Breast epithelium (tissue), 4 donors: ENCODE data around the gene SLC35D2. TPM values are rescaled to one million over a fixed set of nuclear protein-coding genes. Genes with fewer than 3 reads are reported as not detected.

Source experiments
- DNase-seq, 2 donors: peaks; one replicate each; pipeline ENCODE4 v3.0.0-alpha.2; 2019; ENCODE audit warnings: low spot score in 2 of 2
- H3K27ac ChIP-seq, 2 donors: fragments of 200-600 bp; sonication (generic) in 1 of 2; one replicate each; pipeline ENCODE4 v1.5.1; 2016 to 2019; ENCODE audit warnings: mild to moderate bottlenecking in 1 of 2
- H3K27me3 ChIP-seq, 2 donors: fragments of 200-600 bp; sonication (generic) in 1 of 2; one replicate each; pipeline versions ENCODE4 v1.5.1 to v1.6.0; 2017 to 2019; ENCODE audit warnings: control low read depth in 1 of 2, mild to moderate bottlenecking in 1 of 2
- H3K36me3 ChIP-seq: fragments of 200-600 bp; one replicate; pipeline ENCODE4 v1.5.1; 2019
- H3K4me1 ChIP-seq, 2 donors: fragments of 200-600 bp; sonication (generic); one replicate each; pipeline ENCODE4 v1.5.1; 2016 to 2019; ENCODE audit warnings: control low read depth in 1 of 2
- H3K4me3 ChIP-seq, 3 donors: fragments of 200-600 bp; sonication (generic); 1 replicate in 2 of 3; 2 replicates in 1 of 3; pipeline ENCODE4 v1.5.1; 2016 to 2019; ENCODE audit warnings: mild to moderate bottlenecking in 3 of 3, moderate library complexity in 2 of 3
- H3K9me3 ChIP-seq, 2 donors: fragments of 200-600 bp; sonication (generic) in 1 of 2; one replicate each; pipeline ENCODE4 v1.5.1; 2016 to 2019; ENCODE audit warnings: control low read depth in 1 of 2
- CTCF ChIP-seq, 3 donors: fragments of 450-650 bp; IDR thresholded peaks; one replicate each; pipeline ENCODE4 v1.5.1; 2016 to 2017; ENCODE audit warnings: antibody characterized with exemption in 3 of 3, mild to moderate bottlenecking in 3 of 3, moderate library complexity in 3 of 3
- POLR2A ChIP-seq: fragments of 450-650 bp; IDR thresholded peaks from one replicate; pipeline ENCODE4 v1.6.1; 2016; ENCODE audit warnings: antibody characterized with exemption, mild to moderate bottlenecking, moderate library complexity
- POLR2AphosphoS5 ChIP-seq, 3 donors: sonication (generic); formaldehyde crosslinking; IDR thresholded peaks; one replicate each; pipeline ENCODE4 v1.6.1; 2017; ENCODE audit warnings: antibody characterized with exemption in 3 of 3
- intact Hi-C: fragments of 100-400 bp; cut with DNase I; formaldehyde crosslinking; loops from one replicate; pipeline ENCODE4 v1.15.1; 2023; ENCODE audit warnings: low total_unique reads
- total RNA-seq, 3 donors: library from RNA; depleted of rRNA; stranded (reverse); fragments of >200 nt; gene quantifications; one replicate each; pipeline ENCODE4 v1.1.0, GENCODE V29; 2016

The SLC35D2 gene
- total RNA-seq, 3 donors from 2014 or later = 21.2 to 25.6 (median 21.3) TPM

GRCh38 chr9:96342571-96343245, 40.8 kb downstream of the SLC35D2 start:
- Histone ChIP-seq H3K36me3 (no peaks in the 10 kb centered on the region), H3K9me3 (no peaks in the 10 kb centered on the region), H3K27ac (no peak overlapping the region), H3K27me3 (no peaks in the 10 kb centered on the region), H3K4me3 (no peak overlapping the region), H3K4me1 (no peaks in the 10 kb centered on the region)
- TF ChIP-seq POLR2A = no peak
- TF ChIP-seq CTCF (IDR thresholded peaks at IDR 0.05) = no peak
- no peak for TF ChIP-seq POLR2AphosphoS5 (IDR thresholded peaks at IDR 0.05)
- intact Hi-C loops = no loop called here
- DNase-seq = no peak

DNA sequence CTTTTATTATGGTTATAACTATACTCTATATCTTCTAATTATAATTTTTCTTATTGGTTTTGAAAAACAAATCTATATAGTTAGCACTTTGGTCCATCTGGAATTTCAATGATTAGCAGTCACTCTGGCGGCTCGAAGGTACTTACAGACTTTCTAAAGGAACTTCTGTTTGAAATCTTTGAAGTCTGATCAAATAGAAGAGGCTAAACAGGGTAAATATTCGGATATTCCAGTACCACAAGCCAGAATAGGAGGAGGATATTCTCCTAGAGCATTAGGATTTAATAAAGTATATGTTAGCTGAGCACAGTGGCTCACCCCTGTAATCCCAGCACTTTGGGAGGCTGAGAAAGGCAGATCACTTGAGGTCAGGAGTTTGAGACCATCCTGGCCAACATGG, 42.8 kb downstream of the SLC35D2 start:
- Histone ChIP-seq H3K9me3 (no peaks in the 10 kb centered on the region), H3K36me3 (no peaks in the 10 kb centered on the region), H3K4me1 (no peaks in the 10 kb centered on the region), H3K27ac (no peak overlapping the region), H3K27me3 (no peaks in the 10 kb centered on the region), H3K4me3 (no peak overlapping the region)
- intact Hi-C loops = no loop called here
- no peak for DNase-seq
- no peak for TF ChIP-seq CTCF (IDR thresholded peaks at IDR 0.05)
- no peak for TF ChIP-seq POLR2AphosphoS5 (IDR thresholded peaks at IDR 0.05)
- no peak for TF ChIP-seq POLR2A

GRCh38 chr9:96338299-96338698, 45.2 kb downstream of the SLC35D2 start:
- no peak for DNase-seq
- H3K27ac ChIP-seq = no peak overlapping the region
- no peaks in the 10 kb centered on the region for H3K36me3 ChIP-seq
- no peaks in the 10 kb centered on the region for H3K27me3 ChIP-seq
- H3K4me3 ChIP-seq = no peak overlapping the region
- H3K9me3 ChIP-seq = no peaks in the 10 kb centered on the region
- H3K4me1 ChIP-seq = no peaks in the 10 kb centered on the region
- TF ChIP-seq POLR2A (no peak), CTCF (IDR thresholded peaks at IDR 0.05) (no peak), POLR2AphosphoS5 (IDR thresholded peaks at IDR 0.05) (no peak)
- intact Hi-C loops = no loop called here

GRCh38 chr9:96333958-96334357, 49.6 kb downstream of the SLC35D2 start:
- intact Hi-C loops = no loop called here
- Histone ChIP-seq H3K4me3 (no peak overlapping the region), H3K9me3 (no peaks in the 10 kb centered on the region), H3K27ac (no peak overlapping the region), H3K27me3 (no peaks in the 10 kb centered on the region), H3K36me3 (no peaks in the 10 kb centered on the region), H3K4me1 (no peaks in the 10 kb centered on the region)
- TF ChIP-seq POLR2AphosphoS5 (IDR thresholded peaks at IDR 0.05) (no peak), POLR2A (no peak), CTCF (IDR thresholded peaks at IDR 0.05) (no peak)
- DNase-seq = no peak

GRCh38 chr9:96331236-96331947, 52.1 kb downstream of the SLC35D2 start:
- no peak overlapping the region for H3K27ac ChIP-seq
- H3K4me3 ChIP-seq = no peak overlapping the region
- intact Hi-C loops = no loop called here
- no peaks in the 10 kb centered on the region for H3K36me3 ChIP-seq
- DNase-seq = no peak
- TF ChIP-seq POLR2A (no peak), CTCF (IDR thresholded peaks at IDR 0.05) (no peak), POLR2AphosphoS5 (IDR thresholded peaks at IDR 0.05) (no peak)
- H3K27me3 ChIP-seq = no peaks in the 10 kb centered on the region
- H3K4me1 ChIP-seq = no peaks in the 10 kb centered on the region
- H3K9me3 ChIP-seq = no peaks in the 10 kb centered on the region
